Right lobe of liver (tissue), 4 donors: ENCODE data around the gene AOAH.

ENCODE experiments used
- CTCF ChIP-seq, 4 donors: fragments of 200-600 bp in 3 of 4; fragments of 450-650 bp in 1 of 4; IDR thresholded peaks; one replicate each; pipeline versions ENCODE4 v1.5.1 to v1.8.0; 2016 to 2022; ENCODE audit warnings: antibody characterized with exemption in 4 of 4, mild to moderate bottlenecking in 2 of 4
- POLR2A ChIP-seq: fragments of 450-650 bp; IDR thresholded peaks from one replicate; pipeline ENCODE4 v1.6.1; 2017; ENCODE audit warnings: antibody characterized with exemption, mild to moderate bottlenecking
- donor health status: DM: no; HTN: no; CAD: no.
- donor health status: DM: no; HTN: no; CAD: no.
- donor health status: DM: no; HTN: yes; CAD: no.

DNA sequence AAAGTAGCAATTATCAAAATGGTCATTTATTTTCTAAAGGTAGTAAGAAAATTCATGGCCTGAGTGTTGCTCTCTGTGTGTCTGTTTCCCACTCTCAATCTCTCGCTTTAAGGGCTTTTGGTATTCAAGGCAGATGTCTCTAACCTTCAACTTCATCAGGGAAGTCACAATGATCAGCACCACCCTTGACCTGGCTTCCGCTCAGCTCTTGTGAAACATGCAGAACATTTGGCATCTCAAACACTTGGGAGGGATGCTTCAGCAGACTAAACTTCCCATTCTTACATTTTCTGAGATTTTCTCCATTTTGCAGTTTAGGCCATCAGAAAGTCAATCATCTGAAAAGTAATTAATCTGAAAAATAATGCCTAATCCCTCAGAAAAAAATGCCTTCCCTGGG, 129.8 kb downstream of the AOAH start:
- TF ChIP-seq POLR2A (no peak), CTCF (IDR thresholded peaks at IDR 0.05) (no peak)
